HG02885 (cell line): ENCODE results near the gene ELF3.
A peak's percentile ranks its signal among the peaks of the same experiment; 100 is the strongest.
"Not testable (repeated sequence)": the region's sequence is repeated elsewhere in the genome, so short reads cannot be mapped to it uniquely, and the experiment has no call there.

Experiments used
- ATAC-seq: cut with Tn5 transposase; IDR thresholded peaks from one replicate; pipeline ENCODE4 v1.9.1; 2021; ENCODE audit warnings: mild to moderate bottlenecking; ENCODE audit not compliant: unreplicated experiment, poor library complexity

The ELF3 gene

DNA sequence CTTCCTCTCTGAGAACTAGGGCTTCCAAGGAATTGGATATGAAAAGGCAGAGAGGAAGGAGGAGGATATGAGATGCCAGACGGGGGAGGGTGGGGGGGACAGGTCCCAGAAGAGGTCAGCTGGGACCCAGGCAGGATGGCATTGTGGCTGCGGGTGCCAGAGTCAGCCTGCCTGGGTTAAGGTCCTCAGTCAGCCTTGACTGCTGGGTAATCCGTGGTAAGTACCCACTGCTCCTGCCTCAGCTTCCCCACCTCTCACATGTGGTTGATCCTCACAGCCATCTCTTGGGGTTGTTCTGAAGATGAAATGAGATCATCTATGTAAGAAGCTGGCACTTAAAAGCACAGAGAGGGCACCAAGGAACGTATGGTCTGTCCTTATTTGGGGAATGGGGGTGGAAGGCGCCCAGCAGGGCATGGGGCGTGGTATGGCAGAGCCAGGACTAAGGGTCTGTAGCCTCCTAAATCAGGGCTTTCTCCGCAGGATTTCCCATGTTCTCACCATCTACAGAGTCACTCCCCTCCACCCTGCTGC is 23.8 kb downstream of the ELF3 start:
- no peak for ATAC-seq

DNA sequence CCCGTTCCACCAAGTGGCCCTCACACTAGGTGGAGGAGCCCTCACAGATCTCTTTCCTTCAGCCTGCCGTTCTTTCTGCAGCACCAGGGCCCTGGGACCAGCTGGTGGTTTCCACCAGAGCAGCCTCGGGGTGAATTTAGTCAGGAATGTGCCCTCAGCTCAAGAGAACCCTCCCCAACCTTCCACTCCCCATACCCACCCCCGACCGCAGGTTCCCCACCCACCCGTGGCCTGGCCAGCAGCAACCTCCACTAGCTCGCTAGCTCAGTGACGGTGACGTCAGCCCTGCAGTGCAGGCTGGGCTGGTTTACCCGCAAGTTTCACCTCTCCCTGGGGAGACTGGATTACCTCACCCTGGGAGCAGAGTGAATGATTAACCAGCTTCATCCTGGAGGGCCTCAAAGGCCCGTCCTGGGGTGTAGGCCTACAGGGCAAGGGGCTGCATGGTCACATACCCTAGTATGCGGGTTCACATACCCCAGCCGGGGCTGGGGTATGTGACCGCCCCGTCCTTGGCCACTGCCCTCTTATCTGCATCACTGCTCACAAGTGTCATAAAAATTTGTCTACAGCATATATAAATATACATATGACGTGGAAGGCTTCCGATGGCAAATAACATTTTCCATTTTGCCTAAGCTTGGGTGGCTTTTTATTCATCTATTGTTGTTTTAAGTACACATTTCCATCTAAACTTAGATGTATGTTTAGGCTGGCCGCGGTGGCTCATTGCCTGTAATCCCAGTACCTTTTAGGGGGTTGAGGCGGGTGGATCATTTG is 24.5 kb downstream of the ELF3 start:
- ATAC-seq, result no peak

GRCh38 chr1:202036595-202037387 is 26.4 kb downstream of the ELF3 start:
- no peak for ATAC-seq

DNA sequence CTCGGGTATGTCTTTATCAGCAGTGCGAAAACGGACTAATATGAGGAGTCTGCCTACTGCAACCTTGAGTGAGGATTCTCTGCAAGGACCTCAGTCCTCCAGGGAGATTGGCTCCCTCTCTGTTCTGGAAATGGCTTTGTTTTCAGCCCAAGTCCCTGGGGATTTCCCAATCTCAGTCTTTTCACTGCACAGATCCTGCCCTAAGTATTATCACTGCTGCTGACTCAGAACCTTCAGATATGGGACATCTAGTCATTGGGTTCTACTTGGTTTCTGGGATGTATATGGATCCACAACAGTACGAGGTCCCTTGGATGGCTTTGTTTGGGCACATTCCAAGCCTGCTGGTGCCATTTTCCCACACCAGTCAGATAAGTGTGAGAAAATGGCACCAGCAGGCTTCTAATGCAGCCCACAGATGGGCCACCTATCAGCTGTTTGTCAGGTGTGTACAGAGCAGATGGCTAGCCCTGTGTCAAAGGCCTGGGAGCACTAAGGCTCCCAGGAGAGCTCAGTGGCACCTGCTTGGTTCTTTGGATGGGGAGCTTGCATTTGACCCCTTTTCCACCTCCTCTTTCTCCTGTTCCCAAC is 27.4 kb downstream of the ELF3 start:
- ATAC-seq, result no peak

DNA sequence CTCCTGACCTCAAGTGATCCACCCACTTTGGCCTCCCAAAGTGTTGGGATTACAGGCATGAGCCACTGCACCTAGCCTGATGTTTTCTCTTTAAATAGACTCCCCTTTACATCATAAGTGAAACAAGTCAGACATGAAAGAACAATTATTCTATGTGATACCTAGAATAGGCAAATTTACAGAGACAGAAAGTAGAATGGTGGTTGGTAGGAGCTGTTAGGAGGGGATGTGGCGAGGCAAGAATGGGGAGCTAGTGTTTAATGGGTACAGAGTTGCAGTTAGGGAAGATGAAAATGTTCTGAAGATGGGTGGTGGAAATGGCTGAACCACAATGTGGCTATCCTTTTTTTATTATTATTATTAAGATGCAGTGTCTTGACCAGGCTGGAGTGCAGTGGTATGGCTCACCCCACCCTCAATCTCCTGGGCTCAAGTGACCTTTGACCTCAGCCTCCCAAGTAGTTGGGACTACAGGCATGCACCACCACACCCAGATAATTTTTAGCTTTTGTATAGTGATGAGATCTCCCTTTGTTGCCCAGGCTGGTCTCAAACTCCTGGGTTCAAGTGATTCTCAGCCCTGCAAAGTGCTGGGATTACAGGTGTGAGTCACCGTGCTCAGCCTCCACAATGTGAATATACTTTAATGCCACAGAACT is 28.4 kb downstream of the ELF3 start:
- peak; percentile 56 for ATAC-seq

DNA sequence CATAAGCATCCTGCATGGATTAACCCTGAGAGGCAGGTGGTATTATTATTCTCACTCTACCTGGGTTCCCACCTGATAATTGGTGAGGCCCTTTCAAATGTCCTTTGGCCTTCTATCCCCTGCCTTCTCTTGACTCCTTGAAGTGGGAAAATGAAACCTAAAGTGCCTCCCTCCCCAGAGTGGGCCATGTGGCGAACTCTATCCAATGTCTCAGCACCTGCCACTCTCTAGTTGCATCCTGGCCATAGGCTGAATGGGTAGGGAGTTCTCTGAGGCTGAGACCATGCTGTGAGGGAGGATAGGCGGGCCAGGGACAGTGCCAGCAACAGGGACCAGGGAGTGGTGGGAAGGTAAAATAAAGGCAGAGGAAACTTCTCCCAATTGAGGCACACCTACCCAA is 35.3 kb downstream of the ELF3 start:
- ATAC-seq, result no peak

GRCh38 chr1:202046227-202046626 is 35.8 kb downstream of the ELF3 start:
- ATAC-seq, result no peak

DNA sequence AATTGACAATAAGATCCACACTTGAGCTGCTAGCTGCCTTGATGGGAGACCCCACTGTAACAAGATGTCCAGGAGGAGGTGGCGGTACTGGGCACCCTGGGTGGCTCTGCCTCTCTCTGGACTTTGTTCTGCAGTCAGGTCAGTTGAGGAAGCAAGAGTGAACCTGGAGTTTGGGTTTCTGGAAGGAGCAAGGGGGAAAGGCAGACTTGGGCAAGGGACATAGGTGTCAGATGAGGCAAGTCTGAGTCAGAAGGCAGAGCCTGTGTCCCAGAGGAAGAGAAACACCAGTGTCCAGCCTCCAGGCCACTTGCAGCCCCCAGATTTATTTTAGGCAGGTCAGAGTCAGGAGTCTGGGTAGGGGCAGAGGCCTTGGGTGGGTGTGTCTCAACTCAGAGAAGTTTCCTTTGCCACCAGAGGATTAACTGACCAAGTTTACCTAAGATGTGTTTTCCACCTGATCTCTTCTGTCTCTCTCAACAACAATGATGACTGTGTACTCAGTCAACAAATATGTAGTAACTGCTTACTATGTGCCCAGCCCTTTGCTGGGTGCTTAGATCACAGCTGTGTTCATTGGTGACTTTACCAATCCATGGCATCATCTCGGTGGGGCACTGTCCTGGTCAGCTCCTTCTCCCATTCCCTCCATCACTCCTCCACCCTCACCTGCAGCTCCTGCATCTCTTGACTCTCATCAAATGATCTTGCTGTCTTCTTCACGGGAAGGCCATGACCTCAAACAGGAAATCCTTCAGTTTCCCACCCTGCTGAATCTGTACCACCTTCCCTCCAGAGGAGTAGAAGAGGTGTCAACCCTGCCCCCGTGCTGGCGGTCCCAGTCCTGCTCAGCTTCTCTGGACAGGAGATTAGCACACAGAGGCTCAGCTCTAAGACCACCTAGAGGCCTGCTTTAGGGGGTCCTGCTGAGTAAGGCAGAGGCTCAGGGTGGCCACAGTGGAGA is 36.6 kb downstream of the ELF3 start:
- ATAC-seq, result no peak

GRCh38 chr1:202047977-202048376 is 37.6 kb downstream of the ELF3 start:
- ATAC-seq, result no peak

DNA sequence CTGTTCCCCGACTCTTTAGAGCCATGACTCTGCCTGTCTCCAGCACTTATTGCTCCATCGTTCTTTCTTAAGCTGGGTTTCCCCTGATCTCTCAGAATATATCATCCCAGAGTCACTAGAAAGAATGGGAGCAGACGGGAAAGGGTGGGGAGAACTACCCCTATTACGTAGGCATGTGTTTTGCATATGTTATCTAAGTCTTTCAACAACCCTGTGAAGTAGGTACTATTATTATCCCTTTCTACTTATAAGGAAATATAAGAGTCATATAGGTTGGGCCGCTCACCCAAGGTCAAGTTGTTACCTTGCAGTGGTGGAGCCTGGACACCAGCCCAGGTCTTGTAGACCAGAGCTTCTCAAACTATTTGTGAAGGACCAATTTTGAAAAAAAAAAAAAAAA is 38.7 kb downstream of the ELF3 start:
- ATAC-seq, result no peak

DNA sequence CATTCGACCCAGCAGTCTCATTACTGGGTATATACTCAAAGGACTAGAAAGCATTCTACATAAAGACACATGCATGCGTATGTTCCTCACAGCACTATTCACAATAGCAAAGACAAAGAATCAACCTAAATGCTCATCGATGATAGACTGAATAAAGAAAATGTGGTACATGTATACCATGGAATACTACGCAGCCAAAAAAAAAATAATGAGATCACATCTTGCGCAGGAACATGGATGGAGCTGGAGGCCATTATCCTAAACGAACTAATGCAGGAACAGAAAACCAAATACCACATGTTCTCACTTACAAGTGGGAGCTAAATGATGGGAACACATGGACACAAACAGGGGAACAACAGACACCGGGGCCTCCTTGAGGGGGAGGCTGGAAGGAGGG is 43.7 kb downstream of the ELF3 start:
- ATAC-seq, result no peak

- not testable (repeated sequence) for ATAC-seq
Measured at GRCh38 chr1:202054673-202055072, 44.3 kb downstream of the ELF3 start.

GRCh38 chr1:202056644-202057334 is 46.4 kb downstream of the ELF3 start:
- ATAC-seq, result no peak

DNA sequence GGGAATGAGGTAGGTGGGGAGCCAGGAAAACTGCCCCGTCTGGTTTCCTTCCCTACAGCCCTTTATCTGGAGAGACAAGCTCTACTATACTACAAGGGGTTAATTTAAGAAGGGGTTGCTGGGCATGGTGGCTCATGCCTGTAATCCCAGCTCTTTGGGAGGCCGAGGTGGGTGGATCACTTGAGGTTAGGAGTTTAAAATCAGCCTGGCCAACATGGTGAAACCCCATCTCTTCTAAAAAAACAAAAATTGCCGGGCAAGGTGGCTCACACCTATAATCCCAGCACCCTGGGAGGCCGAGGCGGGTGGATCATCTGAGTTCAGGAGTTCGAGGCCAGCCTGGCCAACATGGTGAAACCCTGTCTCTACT is 46.9 kb downstream of the ELF3 start:
- not testable (repeated sequence) for ATAC-seq

DNA sequence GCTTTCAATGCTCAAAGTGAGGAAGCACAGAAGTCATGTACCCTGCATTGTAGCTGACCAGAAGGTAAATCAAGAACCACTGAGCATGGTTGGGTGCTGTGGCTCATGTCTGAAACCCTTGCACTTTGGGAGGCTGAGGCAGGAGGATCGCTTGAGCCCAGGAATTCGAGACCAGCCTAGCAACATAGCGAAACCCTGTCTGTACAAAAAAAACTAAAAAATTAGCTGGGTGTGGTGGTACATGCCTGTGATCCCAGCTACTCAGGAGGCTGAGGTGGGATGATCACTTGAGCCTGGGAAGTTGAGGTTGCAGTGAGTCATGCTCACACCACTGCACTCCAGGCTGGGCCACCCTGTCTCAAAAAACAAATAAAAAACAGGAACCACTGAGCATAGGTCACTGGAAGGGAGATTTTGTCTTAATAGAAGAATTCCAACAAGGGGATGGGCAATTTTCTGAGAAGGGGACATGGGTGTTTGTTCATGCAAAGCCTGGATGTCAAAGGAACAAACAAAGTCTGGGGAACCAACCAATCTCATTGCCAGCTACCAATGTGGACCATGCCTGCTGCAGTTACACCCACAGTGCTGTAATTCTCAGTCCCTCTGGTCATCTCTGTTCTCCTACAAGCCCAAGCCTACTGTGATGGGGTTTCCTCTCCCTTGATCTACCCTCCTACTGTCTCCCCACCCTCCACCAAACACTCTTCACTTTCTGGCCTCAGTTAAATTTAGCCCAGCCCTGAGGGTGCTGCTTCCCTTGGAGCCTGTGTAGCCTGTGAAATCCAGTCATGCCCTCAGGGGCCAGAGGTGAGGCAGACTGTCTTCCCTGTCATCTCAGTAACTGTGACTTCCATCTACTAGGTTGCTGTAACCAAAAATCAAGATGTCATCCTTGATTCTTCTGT is 47.9 kb downstream of the ELF3 start:
- no peak for ATAC-seq

DNA sequence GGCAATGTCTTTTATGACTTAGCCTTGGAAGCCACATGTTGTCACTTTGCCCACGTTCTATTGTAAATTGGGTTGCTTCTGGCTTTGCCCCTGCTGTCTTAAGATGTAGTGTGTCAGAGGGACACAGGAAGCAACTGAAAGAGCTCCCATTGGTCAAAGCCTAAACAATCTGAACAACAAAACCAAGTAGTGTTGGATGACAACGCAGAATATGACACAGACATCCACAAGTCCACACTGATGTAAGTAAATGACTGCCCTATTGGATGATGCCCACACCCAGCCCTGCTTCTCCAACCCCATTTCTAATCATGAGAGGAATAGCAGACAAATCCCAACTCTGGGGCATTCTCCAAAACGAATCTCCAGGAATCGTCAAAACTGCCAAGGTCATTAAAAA is 50.7 kb downstream of the ELF3 start:
- ATAC-seq, result no peak

DNA sequence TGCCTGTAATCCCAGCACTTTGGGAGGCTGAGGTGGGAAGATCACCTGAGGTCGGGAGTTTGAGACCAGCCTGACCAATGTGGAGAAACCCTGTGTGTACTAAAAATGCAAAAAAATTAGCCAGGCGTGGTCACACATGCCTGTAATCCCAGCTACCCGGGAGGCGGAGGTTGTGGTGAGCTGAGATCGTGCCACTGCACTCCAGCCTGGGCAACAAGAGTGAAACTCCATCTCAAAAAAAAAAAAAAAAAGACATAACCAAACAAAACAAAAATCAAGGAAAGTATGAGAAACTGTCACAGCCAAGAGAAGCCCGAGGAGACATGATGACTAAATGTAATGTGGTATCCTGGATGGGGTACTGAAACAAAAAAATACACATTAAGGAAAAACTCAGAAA is 51.4 kb downstream of the ELF3 start:
- ATAC-seq, result not testable (repeated sequence)

- ATAC-seq, result not testable (repeated sequence)
Measured at GRCh38 chr1:202062636-202063035, 52.2 kb downstream of the ELF3 start.
